GM04504 (cell line): ENCODE measurements around the gene CLEC16A.
A peak's percentile ranks its signal among the peaks of the same experiment; 100 is the strongest.

Experiments used
- DNase-seq: peaks from one replicate; pipeline ENCODE4 v3.0.0-alpha.2; 2012; ENCODE audit warnings: low read depth

Gene CLEC16A

DNA sequence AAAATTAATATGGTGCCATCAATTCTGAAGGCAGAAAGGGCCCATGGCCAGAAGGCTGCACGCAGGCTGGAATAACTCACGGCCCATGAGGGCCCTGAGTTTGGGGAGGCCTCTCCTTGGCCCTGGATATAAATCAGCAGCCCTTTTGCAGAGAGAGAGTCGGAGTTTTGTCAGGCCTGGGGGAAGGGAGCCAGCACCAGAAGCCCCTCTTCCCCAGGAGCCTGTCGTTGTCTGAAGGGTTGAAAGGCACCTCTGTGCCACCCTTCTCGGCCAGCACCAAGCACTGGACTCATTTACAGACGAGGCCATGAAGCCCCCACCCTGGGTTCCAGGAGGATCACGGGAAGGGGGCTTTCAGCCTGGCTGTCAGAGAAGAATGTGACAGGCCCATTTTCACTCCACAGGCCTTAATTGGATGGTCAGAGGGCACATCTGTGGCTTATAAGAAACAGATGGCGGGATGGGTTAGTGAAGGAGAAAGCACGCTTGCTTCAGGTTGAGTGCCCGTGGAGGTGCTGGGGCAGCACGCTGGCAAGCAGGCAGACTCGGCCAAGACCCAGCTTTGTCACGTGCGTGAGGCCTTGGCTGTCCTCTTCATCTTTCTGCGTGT lies 140.6 kb downstream of the CLEC16A start:
- no peak for DNase-seq

DNA sequence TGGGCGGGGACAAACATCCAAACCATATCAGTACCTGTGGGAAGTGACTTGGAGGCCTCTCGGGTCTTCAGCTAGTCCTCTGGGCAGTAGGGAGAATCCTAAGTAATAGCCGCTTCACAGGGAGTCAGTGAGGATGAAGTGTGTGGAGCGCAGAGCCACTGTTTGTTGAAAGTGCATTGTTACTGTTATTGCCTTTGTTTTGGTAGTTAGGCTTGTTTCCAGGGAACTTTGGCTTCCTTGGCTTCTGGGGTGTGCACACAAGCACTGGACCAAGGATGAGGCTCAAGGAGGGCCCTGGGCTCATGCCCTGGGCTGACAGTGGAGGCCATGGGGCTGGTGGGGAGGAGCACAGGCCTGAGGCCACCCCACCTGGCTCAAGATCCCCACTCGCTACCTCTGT lies 141.6 kb downstream of the CLEC16A start:
- DNase-seq = no peak

DNA sequence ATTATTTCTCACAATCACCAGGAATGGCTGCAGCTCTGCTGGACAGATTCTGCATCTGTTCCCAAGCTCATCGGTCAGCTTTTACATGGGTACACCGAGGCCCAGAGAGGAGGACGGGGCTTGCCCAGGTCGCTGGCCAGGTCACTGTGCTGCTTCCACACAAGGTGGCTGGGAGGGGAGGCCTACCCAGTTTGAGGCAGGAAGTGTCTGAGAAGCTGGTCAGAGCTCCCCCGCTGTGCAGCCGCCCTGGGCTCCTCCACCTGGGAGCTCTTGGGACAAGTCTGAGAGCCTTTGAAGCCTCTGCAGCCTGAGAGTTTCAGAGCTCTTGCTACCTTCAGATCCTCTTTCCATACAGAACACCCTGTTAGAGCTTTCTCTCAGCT lies 143.3 kb downstream of the CLEC16A start:
- DNase-seq = no peak

DNA sequence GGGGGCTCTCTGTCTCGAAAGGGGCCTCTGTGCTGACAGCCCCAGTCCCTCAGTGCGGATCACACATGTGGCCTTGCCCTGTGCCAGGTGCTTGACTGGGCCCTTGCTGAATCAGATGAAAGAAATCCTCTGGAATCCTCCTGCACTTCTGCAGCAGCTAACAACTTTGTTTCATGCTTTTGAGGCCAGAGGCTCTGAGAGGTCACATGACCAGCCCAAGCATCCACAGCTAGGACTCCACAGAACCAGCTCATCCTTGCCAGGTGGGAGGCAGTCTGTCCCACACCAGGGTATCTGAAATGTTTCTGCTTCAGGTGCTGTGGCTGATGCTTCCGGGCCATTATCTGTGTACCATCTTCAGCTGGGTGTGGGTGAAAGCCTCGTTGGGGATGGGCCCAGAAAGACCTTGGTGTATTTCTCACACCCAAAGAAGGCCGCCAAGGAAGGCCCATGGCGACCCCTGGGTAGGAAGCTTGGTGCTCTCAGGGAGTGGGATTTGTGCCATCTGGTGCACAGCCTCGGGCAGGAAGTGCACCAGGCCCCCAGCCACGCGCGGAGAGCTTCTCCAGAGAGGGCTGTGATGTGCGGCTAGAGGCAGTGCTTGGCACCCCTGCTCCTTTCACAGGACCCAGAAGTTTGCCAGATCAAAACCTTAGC lies 143.8 kb downstream of the CLEC16A start:
- no peak for DNase-seq

DNA sequence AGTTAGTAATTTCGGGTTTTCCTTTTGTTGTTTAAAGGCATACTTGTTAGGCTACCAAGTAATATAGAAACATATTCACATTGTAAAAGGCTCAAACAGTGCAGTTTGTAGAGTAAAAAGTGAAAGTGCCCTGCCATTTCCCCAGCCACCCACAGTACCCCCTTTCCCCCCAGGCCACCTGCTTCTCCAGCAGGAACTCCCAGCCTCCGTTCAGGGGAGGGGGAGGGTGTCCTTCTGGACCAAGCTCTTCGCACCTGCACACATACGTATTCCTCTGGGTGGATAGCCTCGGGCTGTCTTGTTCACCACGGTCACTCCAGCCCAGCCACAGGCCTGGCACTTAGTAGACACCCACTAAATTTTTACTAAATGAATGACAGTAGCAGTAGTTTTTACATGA lies 144.5 kb downstream of the CLEC16A start:
- DNase-seq = no peak

DNA sequence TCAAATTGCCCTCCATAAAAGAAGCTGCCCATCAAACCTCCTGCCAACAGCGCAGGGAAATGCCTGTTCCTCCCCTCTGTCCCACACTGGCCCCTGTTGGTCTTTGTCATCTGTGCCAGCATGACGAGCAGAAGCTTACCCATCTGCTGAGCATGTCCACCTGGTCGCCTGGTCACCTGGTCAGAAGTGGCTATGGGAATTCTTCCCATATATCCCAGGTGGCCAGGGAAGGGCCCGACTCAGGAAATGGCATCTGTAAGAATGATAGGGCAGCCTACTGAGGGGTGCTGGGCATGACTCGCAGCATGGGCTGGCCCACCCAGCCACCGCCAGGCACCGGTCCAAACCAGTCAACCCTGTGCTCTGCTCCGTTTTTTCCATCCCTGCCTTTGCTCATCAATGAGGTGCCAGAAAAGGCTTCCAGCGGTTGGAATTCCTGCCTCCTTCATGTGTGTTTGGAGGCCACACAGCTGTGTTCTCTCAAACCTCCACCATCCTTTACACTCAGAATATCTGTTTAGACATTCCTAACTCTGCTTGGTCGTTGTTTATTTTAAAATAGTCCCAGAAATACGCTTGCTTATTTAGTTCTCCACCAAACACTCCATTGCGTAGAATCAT lies 145.2 kb downstream of the CLEC16A start:
- no peak for DNase-seq

DNA sequence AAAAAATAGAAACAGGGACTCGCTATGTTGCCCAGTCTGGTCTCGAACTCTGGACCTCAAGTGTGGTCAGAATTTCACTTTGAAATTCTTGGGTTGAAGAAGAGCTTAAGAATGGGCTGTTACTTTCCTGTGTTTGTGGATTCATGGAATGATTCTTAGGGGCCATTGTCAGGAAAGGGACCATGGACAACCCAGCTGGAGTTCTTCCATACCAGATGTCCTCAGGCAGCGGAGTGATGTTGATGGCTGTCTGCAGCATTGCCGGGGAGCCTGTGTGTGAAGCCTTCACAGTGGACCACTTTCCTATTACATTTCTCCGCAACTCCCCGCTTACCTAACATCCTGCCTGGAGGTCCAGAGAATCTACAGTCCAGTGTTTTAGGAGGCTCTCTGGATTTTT lies 145.9 kb downstream of the CLEC16A start:
- no peak for DNase-seq

DNA sequence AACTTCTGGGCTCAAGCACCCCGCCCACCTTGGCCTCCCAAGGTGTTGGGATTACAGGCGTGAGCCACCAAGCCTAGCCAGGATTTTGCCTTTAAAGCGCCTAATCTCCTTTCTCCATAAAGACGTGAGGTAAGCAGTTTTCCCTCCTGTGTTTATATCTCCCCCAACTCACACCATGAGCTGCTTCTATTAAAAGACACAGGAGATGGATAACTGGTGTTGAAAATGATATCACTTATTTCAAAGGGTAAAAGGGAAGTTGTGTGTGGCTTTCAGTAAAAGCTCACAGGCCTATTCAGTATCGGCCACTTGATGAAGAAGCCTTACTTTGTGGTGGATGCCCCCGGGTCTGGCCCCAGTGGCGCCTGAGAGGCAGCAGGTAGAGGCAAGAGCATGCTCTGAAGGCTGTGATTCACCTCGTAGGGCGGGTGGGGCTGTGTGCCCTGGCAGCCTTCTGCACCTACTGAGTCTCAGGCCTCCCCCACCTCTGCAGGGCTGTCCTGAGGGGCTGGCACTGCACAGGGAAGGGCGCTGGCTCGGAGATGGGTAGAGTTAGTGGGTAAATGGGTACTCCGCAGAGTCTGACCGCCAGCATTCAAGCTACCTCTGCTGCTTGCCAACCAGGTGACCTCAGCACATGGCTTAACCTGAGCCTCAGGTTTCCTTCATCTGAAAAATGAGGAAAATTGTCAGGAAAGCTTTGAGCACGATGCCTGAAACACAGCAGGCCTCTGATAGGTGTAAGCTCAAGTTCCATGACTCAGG lies 146.8 kb downstream of the CLEC16A start:
- no peak for DNase-seq

DNA sequence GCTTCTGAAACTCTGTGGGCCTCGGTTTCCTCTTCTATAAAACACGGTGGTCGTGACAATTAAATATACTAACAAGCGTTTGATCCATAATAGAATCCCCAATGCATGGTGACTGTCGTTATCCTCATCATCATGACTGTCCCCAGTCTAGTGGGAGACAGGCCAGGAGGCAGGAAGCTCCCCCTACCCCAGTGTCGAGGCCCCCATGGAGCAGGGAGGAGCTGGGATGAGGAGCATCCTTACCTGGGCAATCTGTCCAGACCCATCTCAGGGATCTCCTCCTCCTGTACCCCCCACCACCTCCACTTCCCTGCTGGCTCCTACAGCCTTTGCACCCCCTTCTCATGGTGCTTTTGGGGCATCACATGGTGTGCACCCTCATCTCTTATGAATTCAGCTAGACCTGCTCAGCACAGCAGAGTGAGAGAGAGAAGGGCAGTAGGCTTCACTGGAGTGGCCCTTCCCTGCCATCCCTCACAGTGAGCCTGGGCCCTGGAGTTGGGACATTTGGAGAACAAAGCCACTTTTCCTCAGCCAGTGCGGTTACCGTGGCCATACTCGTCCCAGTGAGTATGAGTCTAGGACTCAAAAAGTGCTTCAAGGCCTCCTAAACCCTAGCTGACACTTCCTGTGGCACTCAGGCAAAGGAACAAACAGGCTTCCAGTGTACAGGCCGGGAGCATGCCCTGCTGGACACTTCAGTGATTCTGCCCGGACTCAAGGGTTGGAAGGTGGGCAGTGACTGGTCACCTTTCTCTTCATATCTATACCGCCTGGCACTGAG lies 148.6 kb downstream of the CLEC16A start:
- no peak for DNase-seq

DNA sequence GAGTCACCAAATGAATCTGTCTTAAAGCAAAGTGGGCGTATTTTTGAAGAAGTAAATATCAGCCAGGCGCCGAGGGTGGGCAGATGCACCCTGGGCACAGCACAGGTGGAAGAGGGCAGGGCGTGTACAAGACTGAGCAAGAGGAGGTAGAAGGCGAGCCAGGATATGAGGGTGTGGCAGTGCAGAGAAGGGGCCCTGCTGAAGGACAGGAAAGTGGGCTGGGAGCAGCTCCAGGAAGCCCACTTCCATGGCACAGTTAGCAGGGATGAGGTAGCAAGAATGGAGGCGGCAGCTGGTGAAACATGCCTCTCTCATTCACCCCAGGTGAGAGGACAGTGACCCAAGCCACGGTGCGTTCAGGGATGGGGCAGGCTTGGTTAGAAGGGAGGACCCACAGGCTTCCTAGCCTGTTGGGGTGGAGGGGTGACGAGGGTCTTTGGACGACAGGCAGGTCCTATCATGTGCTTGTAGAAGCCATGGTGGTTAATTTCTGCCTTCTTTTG lies 149.3 kb downstream of the CLEC16A start:
- no peak for DNase-seq

DNA sequence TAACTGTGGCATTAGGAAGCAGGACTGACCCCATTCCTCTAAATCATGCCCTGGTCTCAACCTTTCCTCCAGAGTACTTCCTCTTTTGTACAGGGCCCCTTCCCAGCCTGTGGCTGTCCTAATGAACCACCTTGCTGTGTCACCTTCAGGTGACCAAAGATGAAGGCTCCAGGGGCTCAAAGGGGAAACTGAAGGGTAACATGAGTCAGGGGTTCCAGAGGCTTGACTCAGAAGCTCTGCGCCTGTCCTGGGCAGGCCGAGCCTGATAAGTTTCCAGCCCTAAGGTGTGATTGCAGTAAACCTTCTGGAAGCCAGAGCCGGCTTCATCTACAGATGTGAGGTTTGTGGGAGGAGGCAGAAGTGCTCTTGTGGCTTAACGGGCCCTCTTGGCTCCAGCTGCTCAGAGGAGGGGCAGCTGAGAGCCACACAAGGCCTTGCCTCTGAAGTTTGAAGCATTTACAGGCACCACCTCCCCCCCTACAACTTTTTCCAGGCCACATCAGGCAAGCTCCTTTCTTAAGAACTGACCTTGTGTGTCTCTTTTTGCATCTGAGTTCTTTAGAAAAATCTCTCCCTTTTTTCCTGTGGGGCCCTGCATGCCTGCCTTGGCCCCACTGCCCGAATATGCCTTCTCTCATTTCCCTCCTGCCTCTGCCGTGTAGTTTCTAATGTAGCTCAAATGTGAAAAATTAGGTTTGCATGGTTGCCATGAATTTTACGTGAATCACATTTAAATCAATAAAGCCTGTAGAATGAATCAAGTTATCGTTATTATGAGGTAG lies 149.9 kb downstream of the CLEC16A start:
- DNase-seq = no peak

DNA sequence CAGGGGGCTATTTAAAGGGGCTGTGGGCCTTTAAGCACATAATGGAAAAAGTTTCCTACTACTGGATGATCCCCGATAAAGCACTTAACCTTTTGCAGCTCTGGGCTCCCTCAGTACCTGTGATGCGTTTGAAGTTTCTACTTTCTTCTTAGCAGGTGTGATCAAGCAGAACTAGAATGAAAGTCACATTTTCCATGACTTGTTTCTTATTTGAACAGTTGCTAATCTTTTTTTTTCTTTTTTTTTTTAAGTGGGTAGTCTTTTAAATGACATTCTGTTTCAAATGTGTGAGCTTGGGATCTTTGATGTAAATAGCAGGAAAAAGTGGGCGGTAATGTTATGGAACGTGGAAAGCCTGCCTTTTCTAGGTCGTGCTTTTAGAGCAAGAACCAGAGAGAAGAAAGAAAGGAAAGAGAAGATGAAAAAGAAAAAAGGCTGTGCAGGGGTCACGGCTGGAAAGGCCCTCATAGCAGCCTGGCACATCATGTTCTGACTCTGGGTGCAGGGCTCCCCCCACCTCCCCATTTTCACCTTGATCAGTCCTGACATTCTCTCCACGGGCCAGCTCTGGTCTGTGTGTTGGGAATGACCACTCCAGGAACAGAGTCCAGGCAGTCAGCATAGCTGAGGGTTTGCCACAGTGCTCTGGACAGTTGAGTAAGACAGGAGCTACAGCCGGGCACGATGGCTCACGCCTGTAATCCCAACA lies 150.6 kb downstream of the CLEC16A start:
- no peak for DNase-seq

DNA sequence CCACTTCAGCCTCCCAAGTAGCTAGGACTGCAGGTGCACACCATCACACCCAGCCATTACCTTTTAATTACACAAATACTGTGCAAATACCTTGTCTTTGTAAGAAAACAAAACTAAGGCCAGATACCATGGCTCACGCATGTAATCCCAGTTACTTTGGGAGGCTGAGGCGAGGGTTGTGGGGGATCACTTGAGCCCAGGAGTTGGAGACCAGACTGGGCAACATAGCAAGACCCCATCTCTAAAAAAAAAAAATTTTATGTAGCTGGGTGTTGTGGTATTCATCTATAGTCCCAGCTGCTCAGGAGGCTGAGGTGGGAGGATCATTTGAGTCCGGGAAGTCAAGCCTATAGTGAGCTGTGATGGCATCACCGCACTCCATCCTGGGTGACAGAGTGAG lies 151.6 kb downstream of the CLEC16A start:
- DNase-seq = no peak

DNA sequence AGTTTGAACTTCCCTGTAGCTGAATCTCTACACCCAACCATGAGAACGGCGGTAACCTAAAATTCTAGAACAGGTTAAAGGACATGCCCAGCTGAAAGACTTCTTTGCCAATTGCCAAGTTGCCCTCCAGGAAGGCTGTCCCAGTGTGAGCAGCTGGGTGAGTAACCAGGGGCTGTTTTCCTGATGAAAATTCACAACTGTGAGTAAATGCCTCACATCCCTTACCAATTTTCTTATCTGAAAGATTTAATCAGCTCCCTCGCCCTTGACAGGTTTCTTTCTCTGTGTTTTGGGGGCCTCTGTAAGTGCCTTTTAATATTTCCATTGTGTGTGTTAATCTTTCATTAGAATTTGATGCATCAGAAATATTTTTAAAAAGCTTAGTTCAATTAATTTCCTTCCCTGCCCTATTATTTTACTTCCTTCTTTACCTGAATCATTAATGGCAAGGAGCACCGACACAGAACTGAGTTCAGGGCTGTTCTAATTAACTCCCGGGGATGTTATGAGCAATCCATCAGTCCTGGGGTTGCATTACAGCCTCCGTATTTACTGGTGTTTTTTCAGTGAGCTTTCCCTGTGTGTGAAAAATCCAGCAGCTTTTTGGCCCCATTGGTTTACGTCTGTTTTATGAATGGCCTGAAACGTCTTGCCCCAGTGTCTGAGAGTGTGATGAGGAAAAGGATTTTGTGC lies 152.9 kb downstream of the CLEC16A start:
- DNase-seq = no peak

DNA sequence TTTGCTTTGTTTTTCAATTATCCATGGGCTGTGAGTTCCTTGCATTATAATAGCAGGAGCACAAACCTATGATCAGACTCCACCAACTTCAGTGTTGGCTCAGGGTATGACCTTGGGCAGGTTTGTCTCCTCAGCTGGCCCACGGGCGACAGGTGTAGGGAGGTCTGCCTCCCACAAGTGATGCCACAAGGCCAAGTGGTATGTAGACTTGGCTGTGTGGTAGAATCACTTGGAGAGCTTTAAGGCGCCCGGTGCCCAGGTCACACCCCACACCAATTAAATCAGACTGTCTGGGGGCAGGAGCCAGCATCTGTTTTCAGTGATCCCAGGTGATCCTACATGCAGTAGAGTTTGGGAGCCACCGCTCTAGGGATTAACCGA lies 153.4 kb downstream of the CLEC16A start:
- DNase-seq = no peak

DNA sequence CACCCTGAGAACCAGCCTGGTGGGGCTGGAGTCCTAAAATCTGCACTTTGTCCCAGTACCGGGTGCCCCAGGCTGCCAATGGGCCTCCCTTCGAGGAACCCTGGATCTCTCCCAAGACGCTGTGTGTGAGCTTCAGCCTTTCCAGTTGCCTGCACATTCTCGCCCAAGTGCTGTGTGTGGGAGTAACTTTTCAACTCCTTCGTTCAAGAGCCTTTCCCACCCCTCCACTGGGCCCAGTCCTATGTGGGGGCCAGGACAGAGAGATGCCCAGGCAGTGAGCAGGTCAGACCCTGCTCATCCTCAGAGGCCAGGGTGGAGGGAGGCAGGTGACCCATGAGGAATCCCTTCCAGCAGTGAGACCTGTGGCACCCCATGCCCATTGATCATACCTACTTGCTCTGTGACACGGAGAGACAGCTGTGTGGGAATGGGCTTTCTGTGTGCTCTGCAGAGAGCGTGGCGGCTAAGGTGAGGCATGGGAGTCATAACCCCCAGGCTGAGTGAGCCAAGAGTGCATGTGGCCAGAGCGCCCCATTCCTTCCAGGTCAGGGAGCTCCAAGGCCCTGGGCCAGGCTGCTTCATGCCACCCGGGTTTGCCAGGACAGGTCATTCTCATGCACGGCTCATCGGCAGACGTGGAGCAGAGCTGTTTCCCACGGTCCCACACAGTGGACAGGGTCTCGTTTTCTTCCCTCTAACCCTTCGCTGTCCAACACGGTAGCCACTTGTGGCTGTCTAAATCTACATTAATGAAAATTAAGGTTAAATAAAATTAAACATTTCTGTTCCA lies 154.4 kb downstream of the CLEC16A start:
- no peak for DNase-seq

DNA sequence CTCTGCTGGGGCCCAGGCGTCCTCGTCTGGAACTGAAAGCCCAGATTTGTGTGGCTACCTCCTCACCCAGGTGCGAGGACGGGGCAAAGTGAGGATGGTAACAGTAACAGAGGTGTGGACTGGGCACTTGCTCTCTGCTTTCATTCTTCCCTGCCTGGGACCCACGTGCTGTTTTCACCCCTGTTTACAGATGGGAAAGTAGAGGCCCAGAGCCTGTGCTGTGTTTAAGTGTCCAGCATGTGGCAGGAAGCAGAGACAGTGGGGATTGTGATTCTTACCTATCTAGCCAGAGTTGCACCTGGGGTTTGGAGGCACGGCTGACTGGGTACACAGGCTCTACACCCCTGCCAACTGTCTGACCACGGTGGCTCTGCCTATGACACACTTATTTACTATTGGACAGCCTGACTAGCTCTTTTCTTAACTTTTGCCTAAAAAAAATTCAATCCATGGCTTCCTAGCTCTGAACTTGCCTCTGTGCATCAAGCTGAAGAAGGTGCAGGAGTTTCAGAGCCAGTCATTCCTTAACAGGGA lies 155.4 kb downstream of the CLEC16A start:
- DNase-seq = no peak

DNA sequence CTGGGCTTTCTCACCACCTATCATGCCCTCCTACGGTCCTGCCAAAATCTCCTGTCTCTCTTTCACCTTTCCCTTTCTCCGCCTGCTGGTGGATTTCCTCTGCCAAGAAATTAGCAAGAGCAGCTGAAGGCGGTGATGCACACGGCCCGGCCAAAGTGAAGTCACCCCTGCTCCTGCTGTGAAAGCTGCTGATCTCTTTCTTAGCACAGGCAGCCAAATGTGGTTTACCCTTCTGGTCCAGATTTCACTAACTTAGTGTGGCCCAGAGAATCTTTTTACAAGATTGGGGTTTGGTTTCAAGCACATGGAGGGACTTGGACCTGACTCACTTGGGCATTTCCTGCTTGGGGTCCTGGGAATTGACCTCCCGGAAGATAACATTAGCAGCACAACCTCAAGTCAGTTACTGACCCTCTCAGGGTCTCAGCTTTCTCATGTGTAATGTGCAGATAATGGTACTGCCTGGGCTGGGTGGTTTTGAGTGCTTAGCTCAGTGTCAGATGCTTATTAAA lies 155.9 kb downstream of the CLEC16A start:
- peak; percentile 81 for DNase-seq

DNA sequence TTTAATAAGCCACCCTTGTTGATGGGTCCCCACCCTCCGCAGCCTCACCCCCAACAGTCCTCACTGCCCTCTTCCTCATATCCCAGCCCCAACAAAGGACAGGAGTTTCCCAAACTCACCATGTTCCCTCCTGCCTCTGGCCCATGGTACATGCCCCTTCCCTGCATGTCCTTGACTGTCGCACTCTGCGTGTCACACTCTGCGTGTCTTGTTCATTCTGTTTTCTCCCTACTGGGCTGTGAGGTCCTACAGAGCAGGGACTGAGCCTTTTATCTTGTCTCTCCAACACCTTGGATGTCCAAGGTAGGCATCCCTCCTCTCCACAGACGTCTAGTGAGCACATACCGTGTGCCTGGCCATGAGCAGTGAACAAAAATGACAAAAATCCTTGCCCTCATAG lies 156.9 kb downstream of the CLEC16A start:
- DNase-seq = no peak
